ENCODE data around the gene BAX.

The BAX gene

GRCh38 chr19:49009828-49010227 lies 55.2 kb downstream of the BAX start:
- Histone ChIP-seq H3K9me2 (replicated peaks; ENCODE audit: insufficient read depth, low read length) (no peaks in the 10 kb centered on the region), H3K79me2 (ENCODE audit: low read length) (no peaks in the 10 kb centered on the region), H3K36me3 (replicated peaks; ENCODE audit: insufficient read depth, low read length) (0 out of 2 replicates have a peak, but pooled peaks cover 3% of the 10 kb centered on the region), H3F3A (ENCODE audit: insufficient read depth, low read length) (no peaks in the 10 kb centered on the region), H3K9me3 (replicated peaks; ENCODE audit: insufficient read depth, low read length) (no peaks in the 10 kb centered on the region), H3K4me1 (ENCODE audit: low read length) (no peaks in the 10 kb centered on the region), H2AFZ (ENCODE audit: low read length) (no peak overlapping the region), H3K9ac (ENCODE audit: low read length) (no peak overlapping the region), H3K27me3 (replicated peaks; ENCODE audit: insufficient read depth, low read length) (no peaks in the 10 kb centered on the region), H4K20me1 (ENCODE audit: insufficient read depth, low read length) (no peaks in the 10 kb centered on the region), H3K4me2 (ENCODE audit: low read depth, low read length) (no peak overlapping the region), H3K27ac (ENCODE audit: low read length) (no peak overlapping the region), H3K4me3 (ENCODE audit: low read length) (no peak overlapping the region)
- no peak for DNase-seq
- TF ChIP-seq EZH2 (optimal IDR thresholded peaks at IDR 0.05; ENCODE audit: low read depth, low read length): no peak
- no peak for TF ChIP-seq EZH2phosphoT487 (IDR thresholded peaks at IDR 0.05; ENCODE audit: low read length)
- TF ChIP-seq CTCF (IDR thresholded peaks at IDR 0.05; ENCODE audit: low read length): no peak

GRCh38 chr19:49010453-49010852 lies 55.8 kb downstream of the BAX start:
- Histone ChIP-seq H3K27ac (ENCODE audit: low read length) (no peak overlapping the region), H3K9me3 (replicated peaks; ENCODE audit: insufficient read depth, low read length) (no peaks in the 10 kb centered on the region), H3K9ac (ENCODE audit: low read length) (no peak overlapping the region), H3K36me3 (replicated peaks; ENCODE audit: insufficient read depth, low read length) (0 out of 2 replicates have a peak, but pooled peaks cover 3% of the 10 kb centered on the region), H3F3A (ENCODE audit: insufficient read depth, low read length) (no peaks in the 10 kb centered on the region), H3K4me3 (ENCODE audit: low read length) (no peak overlapping the region), H4K20me1 (ENCODE audit: insufficient read depth, low read length) (no peaks in the 10 kb centered on the region), H2AFZ (ENCODE audit: low read length) (no peak overlapping the region), H3K79me2 (ENCODE audit: low read length) (no peaks in the 10 kb centered on the region), H3K9me2 (replicated peaks; ENCODE audit: insufficient read depth, low read length) (no peaks in the 10 kb centered on the region), H3K4me2 (ENCODE audit: low read depth, low read length) (no peak overlapping the region), H3K27me3 (replicated peaks; ENCODE audit: insufficient read depth, low read length) (no peaks in the 10 kb centered on the region), H3K4me1 (ENCODE audit: low read length) (no peaks in the 10 kb centered on the region)
- TF ChIP-seq EZH2 (optimal IDR thresholded peaks at IDR 0.05; ENCODE audit: low read depth, low read length): no peak
- TF ChIP-seq EZH2phosphoT487 (IDR thresholded peaks at IDR 0.05; ENCODE audit: low read length): no peak
- TF ChIP-seq CTCF (IDR thresholded peaks at IDR 0.05; ENCODE audit: low read length): no peak
- no peak for DNase-seq

- H3K4me1 ChIP-seq (ENCODE audit: low read length): no peaks in the 10 kb centered on the region
- no peaks in the 10 kb centered on the region for H3K79me2 ChIP-seq (ENCODE audit: low read length)
- 0 out of 2 replicates have a peak, but pooled peaks cover under 1% of the 10 kb centered on the region for H3K36me3 ChIP-seq (replicated peaks; ENCODE audit: insufficient read depth, low read length)
- no peak overlapping the region for H3K4me2 ChIP-seq (ENCODE audit: low read depth, low read length)
- H2AFZ ChIP-seq (ENCODE audit: low read length): no peak overlapping the region
- H3K9me2 ChIP-seq (replicated peaks; ENCODE audit: insufficient read depth, low read length): no peaks in the 10 kb centered on the region
- no peak overlapping the region for H3K27ac ChIP-seq (ENCODE audit: low read length)
- H3K4me3 ChIP-seq (ENCODE audit: low read length): no peak overlapping the region
- TF ChIP-seq EZH2 (optimal IDR thresholded peaks at IDR 0.05; ENCODE audit: low read depth, low read length) (no peak), EZH2phosphoT487 (IDR thresholded peaks at IDR 0.05; ENCODE audit: low read length) (no peak), CTCF (IDR thresholded peaks at IDR 0.05; ENCODE audit: low read length) (no peak)
- H3K27me3 ChIP-seq (replicated peaks; ENCODE audit: insufficient read depth, low read length): no peaks in the 10 kb centered on the region
- H3K9me3 ChIP-seq (replicated peaks; ENCODE audit: insufficient read depth, low read length): no peaks in the 10 kb centered on the region
- no peaks in the 10 kb centered on the region for H3F3A ChIP-seq (ENCODE audit: insufficient read depth, low read length)
- no peak overlapping the region for H3K9ac ChIP-seq (ENCODE audit: low read length)
- no peaks in the 10 kb centered on the region for H4K20me1 ChIP-seq (ENCODE audit: insufficient read depth, low read length)
- no peak for DNase-seq
Measured at GRCh38 chr19:49011194-49011593, 56.5 kb downstream of the BAX start.
